GM18517 (cell line): ENCODE data around the gene TNFRSF12A.
"Not testable (repeated sequence)": the region's sequence is repeated elsewhere in the genome, so short reads cannot be mapped to it uniquely, and the experiment has no call there.

Experiments used
- ATAC-seq: cut with Tn5 transposase; IDR thresholded peaks from one replicate; pipeline ENCODE4 v1.9.1; 2021; ENCODE audit warnings: mild to moderate bottlenecking, moderate library complexity; ENCODE audit not compliant: unreplicated experiment

TNFRSF12A gene

GRCh38 chr16:3060339-3061127, 40.4 kb downstream of the TNFRSF12A start:
- no peak for ATAC-seq

GRCh38 chr16:3062553-3062952, 42.4 kb downstream of the TNFRSF12A start:
- no peak for ATAC-seq

- no peak for ATAC-seq
Measured at GRCh38 chr16:3063625-3064386, 43.6 kb downstream of the TNFRSF12A start.

- no peak for ATAC-seq
Measured at GRCh38 chr16:3065069-3065741, 45.0 kb downstream of the TNFRSF12A start, which contains the start of gene IL32. TSS of gene IL32 (plus strand) at chr16:3065640. CDS start at chr16:3065812, 172 bp downstream.

- no peak for ATAC-seq
Measured at GRCh38 chr16:3065742-3066439, 45.7 kb downstream of the TNFRSF12A start.

GRCh38 chr16:3066440-3066748, 46.2 kb downstream of the TNFRSF12A start:
- ATAC-seq: no peak

GRCh38 chr16:3068487-3068886, 48.3 kb downstream of the TNFRSF12A start:
- ATAC-seq: no peak

GRCh38 chr16:3069146-3069545, 49.0 kb downstream of the TNFRSF12A start:
- not testable (repeated sequence) for ATAC-seq

- no peak for ATAC-seq
Measured at GRCh38 chr16:3070608-3071111, 50.5 kb downstream of the TNFRSF12A start.

GRCh38 chr16:3071655-3072054, 51.5 kb downstream of the TNFRSF12A start:
- no peak for ATAC-seq
